ENCODE results near the gene SMURF1.

The SMURF1 gene

DNA sequence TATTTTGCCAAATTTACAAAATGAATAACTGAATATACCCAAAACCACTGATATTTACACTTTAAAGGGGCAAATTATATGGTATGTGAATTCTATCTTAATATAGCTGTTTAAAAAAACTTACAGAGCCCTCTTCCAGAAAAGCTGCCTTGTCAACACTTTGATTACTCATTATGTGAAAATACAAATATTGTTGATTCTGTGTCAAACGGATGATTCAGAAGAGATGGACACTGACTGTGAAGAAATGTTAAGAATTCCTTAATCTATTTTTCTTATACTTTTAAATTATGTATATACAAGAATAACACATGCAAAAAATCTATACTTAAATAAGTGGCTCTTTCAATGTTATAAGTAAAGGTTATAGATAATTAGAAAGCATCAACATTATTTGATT, 41.5 kb downstream of the SMURF1 start:
- TF ChIP-seq FOXP2 (optimal IDR thresholded peaks at IDR 0.05; ENCODE audit: borderline replicate concordance, extremely low read depth, extremely low read length, insufficient read depth) = no peak
- TF ChIP-seq, protein P1, sequence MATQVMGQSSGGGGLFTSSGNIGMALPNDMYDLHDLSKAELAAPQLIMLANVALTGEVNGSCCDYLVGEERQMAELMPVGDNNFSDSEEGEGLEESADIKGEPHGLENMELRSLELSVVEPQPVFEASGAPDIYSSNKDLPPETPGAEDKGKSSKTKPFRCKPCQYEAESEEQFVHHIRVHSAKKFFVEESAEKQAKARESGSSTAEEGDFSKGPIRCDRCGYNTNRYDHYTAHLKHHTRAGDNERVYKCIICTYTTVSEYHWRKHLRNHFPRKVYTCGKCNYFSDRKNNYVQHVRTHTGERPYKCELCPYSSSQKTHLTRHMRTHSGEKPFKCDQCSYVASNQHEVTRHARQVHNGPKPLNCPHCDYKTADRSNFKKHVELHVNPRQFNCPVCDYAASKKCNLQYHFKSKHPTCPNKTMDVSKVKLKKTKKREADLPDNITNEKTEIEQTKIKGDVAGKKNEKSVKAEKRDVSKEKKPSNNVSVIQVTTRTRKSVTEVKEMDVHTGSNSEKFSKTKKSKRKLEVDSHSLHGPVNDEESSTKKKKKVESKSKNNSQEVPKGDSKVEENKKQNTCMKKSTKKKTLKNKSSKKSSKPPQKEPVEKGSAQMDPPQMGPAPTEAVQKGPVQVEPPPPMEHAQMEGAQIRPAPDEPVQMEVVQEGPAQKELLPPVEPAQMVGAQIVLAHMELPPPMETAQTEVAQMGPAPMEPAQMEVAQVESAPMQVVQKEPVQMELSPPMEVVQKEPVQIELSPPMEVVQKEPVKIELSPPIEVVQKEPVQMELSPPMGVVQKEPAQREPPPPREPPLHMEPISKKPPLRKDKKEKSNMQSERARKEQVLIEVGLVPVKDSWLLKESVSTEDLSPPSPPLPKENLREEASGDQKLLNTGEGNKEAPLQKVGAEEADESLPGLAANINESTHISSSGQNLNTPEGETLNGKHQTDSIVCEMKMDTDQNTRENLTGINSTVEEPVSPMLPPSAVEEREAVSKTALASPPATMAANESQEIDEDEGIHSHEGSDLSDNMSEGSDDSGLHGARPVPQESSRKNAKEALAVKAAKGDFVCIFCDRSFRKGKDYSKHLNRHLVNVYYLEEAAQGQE (IDR thresholded peaks at IDR 0.05; ENCODE audit: insufficient read depth in 1 of 2, low read depth in 2 of 2, low read length in 2 of 2) = no peak
- TF ChIP-seq SIN3A (IDR thresholded peaks at IDR 0.05; ENCODE audit: borderline replicate concordance, insufficient read depth, low read length) = no peak
- TF ChIP-seq TAF1 (IDR thresholded peaks at IDR 0.05; ENCODE audit: borderline replicate concordance, insufficient read depth, low read length) = no peak
- TF ChIP-seq POLR2AphosphoS5 (IDR thresholded peaks at IDR 0.05; ENCODE audit: low read depth, low read length) = no peak

DNA sequence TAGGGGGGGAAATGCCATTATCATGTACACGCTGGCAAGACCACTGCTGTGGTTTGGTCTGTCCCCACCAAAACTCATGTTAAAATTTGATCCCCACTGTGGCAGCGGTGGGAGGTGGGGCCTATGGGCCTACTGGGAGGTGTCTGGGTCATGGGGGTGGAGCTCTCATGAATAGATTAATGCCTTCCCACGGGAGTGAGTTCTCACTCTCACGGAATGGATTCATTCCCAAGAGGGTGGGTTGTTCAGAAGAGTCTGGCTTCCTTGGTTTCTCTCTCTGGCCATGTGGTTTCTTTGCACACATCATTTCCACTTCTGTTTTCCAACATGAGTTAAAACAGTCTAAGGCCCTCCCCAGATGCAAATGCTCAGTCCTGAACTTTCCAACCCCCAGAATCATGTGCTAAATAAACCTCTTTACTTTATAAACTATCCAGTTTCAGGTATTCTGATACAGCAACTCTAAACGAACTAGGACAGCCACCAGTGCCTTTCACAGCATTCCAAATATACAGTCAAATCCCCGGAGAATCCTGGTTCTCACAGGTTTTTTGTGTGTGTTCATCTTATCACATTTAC, 44.3 kb downstream of the SMURF1 start:
- TF ChIP-seq SIN3A (IDR thresholded peaks at IDR 0.05; ENCODE audit: borderline replicate concordance, insufficient read depth, low read length) (no peak), TAF1 (IDR thresholded peaks at IDR 0.05; ENCODE audit: borderline replicate concordance, insufficient read depth, low read length) (no peak), FOXP2 (optimal IDR thresholded peaks at IDR 0.05; ENCODE audit: borderline replicate concordance, extremely low read depth, extremely low read length, insufficient read depth) (no peak), POLR2AphosphoS5 (IDR thresholded peaks at IDR 0.05; ENCODE audit: low read depth, low read length) (no peak)
- TF ChIP-seq, protein P1 (IDR thresholded peaks at IDR 0.05; ENCODE audit: insufficient read depth in 1 of 2, low read depth in 2 of 2, low read length in 2 of 2) = no peak

DNA sequence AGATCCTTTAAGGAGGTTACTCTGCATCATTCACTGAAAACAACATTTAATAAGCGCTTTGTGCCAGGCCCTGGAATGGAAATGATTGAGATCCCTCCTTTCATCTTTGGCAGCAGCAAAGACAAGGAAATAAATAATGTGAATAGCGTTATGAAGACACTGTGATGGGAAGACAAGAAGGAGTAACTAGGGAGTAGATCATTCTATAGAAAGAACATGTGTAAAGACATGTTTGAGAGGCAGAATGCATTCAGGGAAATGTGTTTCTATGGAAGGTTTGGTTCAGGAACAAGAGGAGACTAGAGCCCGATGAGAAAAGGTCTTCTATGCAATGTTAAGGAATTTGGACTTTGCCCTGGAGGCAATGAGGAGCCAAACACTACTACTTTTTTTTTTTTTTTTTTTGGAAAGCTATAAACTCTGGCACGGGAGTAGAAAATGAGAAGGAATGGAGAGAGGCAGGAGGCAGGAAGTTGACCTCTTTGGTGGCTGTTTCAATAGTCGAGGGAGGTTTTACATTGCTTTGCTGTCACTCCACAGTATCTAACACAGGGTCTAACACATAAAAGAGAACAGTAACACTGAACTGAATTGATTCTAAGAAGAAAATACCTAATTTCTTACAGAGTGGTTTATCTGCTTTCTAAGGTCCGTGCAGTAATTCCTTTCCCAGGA, 44.9 kb downstream of the SMURF1 start:
- TF ChIP-seq SIN3A (IDR thresholded peaks at IDR 0.05; ENCODE audit: borderline replicate concordance, insufficient read depth, low read length) (no peak), FOXP2 (optimal IDR thresholded peaks at IDR 0.05; ENCODE audit: borderline replicate concordance, extremely low read depth, extremely low read length, insufficient read depth) (no peak), TAF1 (IDR thresholded peaks at IDR 0.05; ENCODE audit: borderline replicate concordance, insufficient read depth, low read length) (no peak), POLR2AphosphoS5 (IDR thresholded peaks at IDR 0.05; ENCODE audit: low read depth, low read length) (no peak)
- TF ChIP-seq, protein P1 (IDR thresholded peaks at IDR 0.05; ENCODE audit: insufficient read depth in 1 of 2, low read depth in 2 of 2, low read length in 2 of 2) = no peak

DNA sequence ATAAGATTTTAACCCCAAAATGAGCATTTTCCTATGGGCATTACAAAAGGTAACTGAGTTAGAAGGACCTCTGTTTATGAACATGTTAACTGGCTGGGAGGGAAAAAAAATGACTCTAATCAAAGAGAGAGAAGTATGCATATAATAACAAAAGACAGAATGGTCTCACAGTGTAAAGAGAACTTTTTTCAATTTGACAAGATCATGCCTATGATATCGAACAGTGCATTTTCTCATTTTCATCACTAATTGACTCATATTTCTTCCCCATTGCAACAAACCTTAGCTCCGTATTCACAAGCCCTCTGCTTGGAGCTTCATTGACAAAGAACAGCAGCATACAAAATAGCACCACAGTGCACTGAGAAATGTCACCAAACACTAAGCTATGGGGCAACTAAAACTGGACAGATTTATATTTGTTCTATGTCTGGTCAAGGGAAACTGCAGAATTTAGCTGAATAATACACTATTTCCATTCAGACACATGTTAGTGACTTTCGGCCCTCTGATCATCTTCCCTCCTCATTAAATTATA, 45.6 kb downstream of the SMURF1 start:
- TF ChIP-seq FOXP2 (optimal IDR thresholded peaks at IDR 0.05; ENCODE audit: borderline replicate concordance, extremely low read depth, extremely low read length, insufficient read depth) = no peak
- TF ChIP-seq POLR2AphosphoS5 (IDR thresholded peaks at IDR 0.05; ENCODE audit: low read depth, low read length) = no peak
- no peak for TF ChIP-seq TAF1 (IDR thresholded peaks at IDR 0.05; ENCODE audit: borderline replicate concordance, insufficient read depth, low read length)
- TF ChIP-seq, protein P1 (IDR thresholded peaks at IDR 0.05; ENCODE audit: insufficient read depth in 1 of 2, low read depth in 2 of 2, low read length in 2 of 2) = no peak
- no peak for TF ChIP-seq SIN3A (IDR thresholded peaks at IDR 0.05; ENCODE audit: borderline replicate concordance, insufficient read depth, low read length)

Data from PFSK-1 (cell line).